Measurements from ENCODE around the gene ZNF319. TPM values are rescaled to one million over a fixed set of nuclear protein-coding genes. Genes with fewer than 3 reads are reported as not detected.

ZNF319 gene
- total and polyA plus RNA-seq, 2 of the 13 experiments (the other 11 are each of a cell fraction or from before 2014, with no cell fraction given) = 2.4 to 3.6 TPM

DNA sequence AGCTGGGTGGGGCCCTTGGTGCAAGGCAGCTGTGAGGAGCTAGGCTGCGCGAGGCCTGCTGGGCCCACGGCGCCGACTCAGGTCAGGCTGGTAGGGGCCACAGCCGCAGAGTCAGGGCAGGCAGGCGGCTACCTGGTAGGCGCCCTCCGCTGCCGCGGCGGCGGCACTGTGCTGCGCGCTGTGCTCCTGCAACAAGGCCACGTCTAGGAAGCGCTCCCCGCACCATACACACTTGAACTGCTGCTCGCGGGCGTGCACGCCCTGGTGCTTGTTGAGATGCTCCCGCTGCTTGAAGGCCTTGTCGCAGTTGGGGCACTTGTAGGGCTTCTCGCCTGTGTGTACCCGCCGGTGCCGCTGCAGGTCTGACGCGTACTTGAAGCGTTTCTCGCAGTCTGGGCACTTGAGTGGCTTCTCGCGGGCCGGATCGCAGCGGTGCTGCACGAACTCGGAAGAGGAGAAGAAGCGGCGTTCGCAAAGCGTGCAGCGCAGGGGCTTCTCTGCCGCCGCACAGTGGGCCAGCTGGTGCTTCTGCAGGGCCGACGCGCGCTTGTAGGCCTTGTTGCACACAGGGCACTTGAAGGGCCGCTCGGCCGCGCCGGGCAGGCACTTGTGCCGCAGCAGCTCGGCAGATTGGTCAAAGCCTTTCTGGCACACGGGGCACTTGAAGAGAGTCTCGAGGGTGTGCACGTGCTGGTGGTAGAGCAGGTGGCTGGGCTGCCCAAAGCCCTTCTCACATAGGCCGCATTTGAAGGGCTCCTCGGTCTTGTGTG is 3.9 kb downstream of the ZNF319 start:
- in situ Hi-C loops (cut with HindIII; ENCODE audit: extremely low pct_ligation_motif_present, low pct_unique_long_range_greater_than_20kb) = no loop called here
- POLR2A ChIA-PET = no interaction called here
- no peak for FAIRE-seq
- Histone ChIP-seq H3K4me2 (ENCODE audit: low read depth, low read length) (no peak overlapping the region), H3K9ac (ENCODE audit: insufficient read depth, low read depth, low read length) (no peak overlapping the region), H4K20me1 (ENCODE audit: insufficient read depth, low read length) (no peaks in the 10 kb centered on the region), H3K36me3 (replicated peaks in 1 of 2; ENCODE audit: control insufficient read depth in 1 of 2, insufficient read depth in 2 of 2, low read length in 2 of 2) (peaks cover 9 to 19% of the 10 kb centered on the region in 2 experiments; a peak in 4 of 5 replicates), H3K27me3 (ENCODE audit: control insufficient read depth in 1 of 2, insufficient read depth in 2 of 2, low read length in 2 of 2) (peaks cover 0 to under 1% of the 10 kb centered on the region in 2 experiments; a peak in 1 of 5 replicates), H3K4me3 (replicated peaks in 1 of 3; ENCODE audit: insufficient read depth in 1 of 3, low read depth in 2 of 3, low read length in 3 of 3) (no peak overlapping the region), H3K4me1 (ENCODE audit: insufficient read depth, low read length) (peaks cover 15% of the 10 kb centered on the region), H2AFZ (ENCODE audit: low read length) (no peak overlapping the region), H3K79me2 (ENCODE audit: insufficient read depth, low read length) (peaks cover 4% of the 10 kb centered on the region), H3K9me3 (ENCODE audit: low read length) (no peaks in the 10 kb centered on the region), H3K27ac (ENCODE audit: extremely low read length, insufficient read depth, low read length) (no peak overlapping the region)
- DNase-seq (ENCODE audit: low spot score) = no peak
- BruUV-seq (replicated peaks) = no TSS peak
- CTCF ChIA-PET (ENCODE audit: low intra/inter-chr PET ratio, low total read pairs) = no interaction called here
- 97% methylated on average over 51 of the region's 62 CpGs for WGBS (ENCODE audit: low lambda C conversion rate)
- intact Hi-C loops (cut with micrococcal nuclease; ENCODE audit: unreplicated experiment) = no loop called here
- no peak for ATAC-seq
- no peak for TF ChIP-seq ZNF335 (CRISPR knock-in tag; IDR thresholded peaks at IDR 0.05)
- TF ChIP-seq DNMT3B (CRISPR knock-in tag; conservative IDR thresholded peaks at IDR 0.05) = no peak
- no peak for TF ChIP-seq ZNF275 (CRISPR knock-in tag; IDR thresholded peaks at IDR 0.05; ENCODE audit: borderline replicate concordance)
- no peak for TF ChIP-seq CHD4 (IDR thresholded peaks at IDR 0.05; ENCODE audit: borderline replicate concordance, low read length)
- no peak for TF ChIP-seq ZNF644 (CRISPR knock-in tag; IDR thresholded peaks at IDR 0.05; ENCODE audit: low read depth)
- TF ChIP-seq RBFOX2 (IDR thresholded peaks at IDR 0.05; ENCODE audit: low read depth, low read length) = peak; percentile 42
- TF ChIP-seq, protein P1, sequence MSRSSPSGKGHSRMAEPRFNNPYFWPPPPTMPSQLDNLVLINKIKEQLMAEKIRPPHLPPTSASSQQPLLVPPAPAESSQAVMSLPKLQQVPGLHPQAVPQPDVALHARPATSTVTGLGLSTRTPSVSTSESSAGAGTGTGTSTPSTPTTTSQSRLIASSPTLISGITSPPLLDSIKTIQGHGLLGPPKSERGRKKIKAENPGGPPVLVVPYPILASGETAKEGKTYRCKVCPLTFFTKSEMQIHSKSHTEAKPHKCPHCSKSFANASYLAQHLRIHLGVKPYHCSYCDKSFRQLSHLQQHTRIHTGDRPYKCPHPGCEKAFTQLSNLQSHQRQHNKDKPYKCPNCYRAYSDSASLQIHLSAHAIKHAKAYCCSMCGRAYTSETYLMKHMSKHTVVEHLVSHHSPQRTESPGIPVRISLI (CRISPR knock-in tag; IDR thresholded peaks at IDR 0.05; ENCODE audit: borderline replicate concordance) = no peak
- TF ChIP-seq POLR2G (IDR thresholded peaks at IDR 0.05; ENCODE audit: low read depth, low read length) = peak; percentile 9; the same call in 1 of the 2 replicates
- no peak for TF ChIP-seq AKNA (CRISPR knock-in tag; IDR thresholded peaks at IDR 0.05; ENCODE audit: borderline replicate concordance)
- TF ChIP-seq ZNF841 (CRISPR knock-in tag; IDR thresholded peaks at IDR 0.05; ENCODE audit: borderline replicate concordance) = no peak
- TF ChIP-seq HIVEP1 (CRISPR knock-in tag; IDR thresholded peaks at IDR 0.05) = no peak
- no peak for TF ChIP-seq GZF1 (CRISPR knock-in tag; IDR thresholded peaks at IDR 0.05)
- TF ChIP-seq PAX8 (CRISPR knock-in tag; IDR thresholded peaks at IDR 0.05; ENCODE audit: borderline replicate concordance) = no peak
- no peak for TF ChIP-seq ZNF629 (CRISPR knock-in tag; conservative IDR thresholded peaks at IDR 0.05)
